HG02588 (cell line): Measurements from ENCODE around the gene MLIP.

ENCODE experiments used
- ATAC-seq: cut with Tn5 transposase; IDR thresholded peaks from one replicate; pipeline ENCODE4 v1.9.1; 2021; ENCODE audit warnings: mild to moderate bottlenecking, moderate library complexity; ENCODE audit not compliant: unreplicated experiment

The MLIP gene

GRCh38 chr6:54094786-54095185 is 16.5 kb upstream of the MLIP start:
- ATAC-seq: no peak

GRCh38 chr6:54095723-54096122 is 15.5 kb upstream of the MLIP start:
- ATAC-seq: no peak

GRCh38 chr6:54096811-54097210 is 14.4 kb upstream of the MLIP start:
- ATAC-seq: no peak

GRCh38 chr6:54097753-54098152 is 13.5 kb upstream of the MLIP start:
- no peak for ATAC-seq

GRCh38 chr6:54098450-54099044 is 12.7 kb upstream of the MLIP start:
- ATAC-seq: no peak

- no peak for ATAC-seq
Observed at GRCh38 chr6:54099225-54099624, 12.0 kb upstream of the MLIP start.

GRCh38 chr6:54100411-54101006 is 10.7 kb upstream of the MLIP start:
- ATAC-seq: peak; percentile 72

- no peak for ATAC-seq
Observed at GRCh38 chr6:54102238-54102637, 9.0 kb upstream of the MLIP start.

- ATAC-seq: no peak
Observed at GRCh38 chr6:54103497-54103896, 7.7 kb upstream of the MLIP start.

- ATAC-seq: no peak
Observed at GRCh38 chr6:54106727-54107126, 4.5 kb upstream of the MLIP start.

GRCh38 chr6:54107470-54108090 is 3.7 kb upstream of the MLIP start:
- no peak for ATAC-seq

- ATAC-seq: no peak
Observed at GRCh38 chr6:54108271-54108670, 3.0 kb upstream of the MLIP start.

- no peak for ATAC-seq
Observed at GRCh38 chr6:54109586-54109985, 1.7 kb upstream of the MLIP start.

- no peak for ATAC-seq
Observed at GRCh38 chr6:54112151-54112650, 958 bp downstream of the MLIP start.

- ATAC-seq: no peak
Observed at GRCh38 chr6:54114991-54115390, 3.7 kb downstream of the MLIP start.

- no peak for ATAC-seq
Observed at GRCh38 chr6:54115966-54116365, 4.7 kb downstream of the MLIP start.

GRCh38 chr6:54118117-54118516 is 6.9 kb downstream of the MLIP start:
- ATAC-seq: no peak

- ATAC-seq: no peak
Observed at GRCh38 chr6:54125493-54125892, 14.2 kb downstream of the MLIP start.

- ATAC-seq: no peak
Observed at GRCh38 chr6:54130179-54130578, 18.9 kb downstream of the MLIP start.

- no peak for ATAC-seq
Observed at GRCh38 chr6:54132587-54132986, 21.3 kb downstream of the MLIP start.

- no peak for ATAC-seq
Observed at GRCh38 chr6:54133186-54133585, 21.9 kb downstream of the MLIP start.

GRCh38 chr6:54134935-54135334 is 23.7 kb downstream of the MLIP start:
- no peak for ATAC-seq
